Parathyroid adenoma (tissue), 2 donors: ENCODE results near the gene FUT6.

Experiments
- H2AFZ ChIP-seq: fragments of 300-600 bp; sonication (generic); one replicate; pipeline ENCODE4 v1.7.0; 2017; ENCODE audit warnings: antibody characterized with exemption, mild to moderate bottlenecking
- H3K27ac ChIP-seq: fragments of 300-600 bp; sonication (generic); one replicate; pipeline ENCODE4 v1.7.0; 2017
- H3K27me3 ChIP-seq: fragments of 300-600 bp; sonication (generic); one replicate; pipeline ENCODE4 v1.7.0; 2017; ENCODE audit warnings: low read length; ENCODE audit not compliant: control insufficient read depth, insufficient read depth
- H3K36me3 ChIP-seq: fragments of 300-600 bp; sonication (generic); one replicate; pipeline ENCODE4 v1.7.0; 2017; ENCODE audit warnings: low read length; ENCODE audit not compliant: control insufficient read depth, insufficient read depth
- H3K4me1 ChIP-seq: fragments of 300-600 bp; sonication (generic); one replicate; pipeline ENCODE4 v1.7.0; 2017; ENCODE audit warnings: control low read depth
- H3K4me2 ChIP-seq: fragments of 300-600 bp; sonication (generic); one replicate; pipeline ENCODE4 v1.7.0; 2017; ENCODE audit warnings: low read length
- H3K4me3 ChIP-seq: fragments of 300-600 bp; sonication (generic); one replicate; pipeline ENCODE4 v1.7.0; 2017; ENCODE audit warnings: low read depth, low read length
- H3K79me2 ChIP-seq: fragments of 300-600 bp; sonication (generic); one replicate; pipeline ENCODE4 v1.7.0; 2017; ENCODE audit warnings: control low read depth
- H3K9ac ChIP-seq: fragments of 300-600 bp; sonication (generic); one replicate; pipeline ENCODE4 v1.7.0; 2017; ENCODE audit warnings: mild to moderate bottlenecking
- H3K9me3 ChIP-seq: fragments of 300-600 bp; sonication (generic); one replicate; pipeline ENCODE4 v1.7.0; 2017; ENCODE audit warnings: low read length; ENCODE audit not compliant: control insufficient read depth
- TF ChIP-seq, protein P1 (sequence below): fragments of 300-600 bp; sonication (generic); IDR thresholded peaks from one replicate; pipeline ENCODE4 v1.7.0; 2017; ENCODE audit warnings: antibody characterized with exemption, mild to moderate bottlenecking
- donor health status: primary hyperparathyroidism.

Gene FUT6

DNA sequence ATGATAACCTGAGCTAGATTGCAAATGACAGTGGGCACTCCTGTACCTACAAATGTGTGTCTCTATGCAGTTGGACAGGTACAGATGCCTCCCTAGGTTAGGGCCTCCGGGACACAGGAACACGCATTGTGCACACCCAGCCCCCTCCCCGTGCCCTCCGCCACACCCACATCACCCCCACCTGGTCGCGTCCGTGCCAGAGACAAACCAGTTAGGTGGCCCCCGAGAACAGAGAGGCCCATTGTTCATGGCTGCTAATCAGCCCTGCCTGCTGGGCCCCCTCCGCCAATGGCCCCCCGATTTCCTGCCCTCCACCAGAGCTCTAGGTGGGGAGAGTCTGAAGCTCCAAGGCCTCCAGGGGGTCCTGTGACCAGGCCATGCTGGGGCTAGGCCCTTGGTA is 20.9 kb downstream of the FUT6 start:
- no peaks in the 10 kb centered on the region for H3K4me1 ChIP-seq
- no peak overlapping the region for H3K4me2 ChIP-seq
- no peak overlapping the region for H3K4me3 ChIP-seq
- no peaks in the 10 kb centered on the region for H3K27me3 ChIP-seq
- H3K79me2 ChIP-seq, result no peaks in the 10 kb centered on the region
- H3K9ac ChIP-seq, result no peak overlapping the region
- H3K36me3 ChIP-seq, result no peaks in the 10 kb centered on the region
- no peak overlapping the region for H3K27ac ChIP-seq
- TF ChIP-seq, protein P1, sequence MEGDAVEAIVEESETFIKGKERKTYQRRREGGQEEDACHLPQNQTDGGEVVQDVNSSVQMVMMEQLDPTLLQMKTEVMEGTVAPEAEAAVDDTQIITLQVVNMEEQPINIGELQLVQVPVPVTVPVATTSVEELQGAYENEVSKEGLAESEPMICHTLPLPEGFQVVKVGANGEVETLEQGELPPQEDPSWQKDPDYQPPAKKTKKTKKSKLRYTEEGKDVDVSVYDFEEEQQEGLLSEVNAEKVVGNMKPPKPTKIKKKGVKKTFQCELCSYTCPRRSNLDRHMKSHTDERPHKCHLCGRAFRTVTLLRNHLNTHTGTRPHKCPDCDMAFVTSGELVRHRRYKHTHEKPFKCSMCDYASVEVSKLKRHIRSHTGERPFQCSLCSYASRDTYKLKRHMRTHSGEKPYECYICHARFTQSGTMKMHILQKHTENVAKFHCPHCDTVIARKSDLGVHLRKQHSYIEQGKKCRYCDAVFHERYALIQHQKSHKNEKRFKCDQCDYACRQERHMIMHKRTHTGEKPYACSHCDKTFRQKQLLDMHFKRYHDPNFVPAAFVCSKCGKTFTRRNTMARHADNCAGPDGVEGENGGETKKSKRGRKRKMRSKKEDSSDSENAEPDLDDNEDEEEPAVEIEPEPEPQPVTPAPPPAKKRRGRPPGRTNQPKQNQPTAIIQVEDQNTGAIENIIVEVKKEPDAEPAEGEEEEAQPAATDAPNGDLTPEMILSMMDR, result no peak
- no peaks in the 10 kb centered on the region for H3K9me3 ChIP-seq
- H2AFZ ChIP-seq, result no peak overlapping the region

DNA sequence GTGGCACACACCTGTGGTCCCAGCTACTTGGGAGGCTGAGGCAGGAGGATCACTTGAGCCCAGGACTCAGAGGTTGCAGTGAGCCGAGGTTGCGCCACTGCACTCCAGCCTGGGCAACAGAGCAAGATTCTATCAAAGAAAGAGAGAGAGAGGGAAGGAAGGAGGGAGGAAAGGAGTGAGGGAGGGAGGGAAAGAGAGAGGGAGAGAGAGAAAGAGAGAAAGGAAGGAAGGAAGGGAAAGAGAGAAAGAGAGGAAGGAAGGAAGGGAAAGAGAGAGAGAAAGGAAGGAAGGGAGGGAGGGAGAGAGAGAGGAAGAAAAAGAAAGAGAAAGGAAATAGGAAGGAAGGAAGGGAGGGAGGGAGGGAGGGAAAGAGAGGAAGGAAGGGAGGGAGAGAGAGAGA is 22.3 kb downstream of the FUT6 start:
- TF ChIP-seq, protein P1, result no peak
- no peak overlapping the region for H3K9ac ChIP-seq
- no peaks in the 10 kb centered on the region for H3K4me1 ChIP-seq
- H2AFZ ChIP-seq, result no peak overlapping the region
- H3K79me2 ChIP-seq, result no peaks in the 10 kb centered on the region
- no peak overlapping the region for H3K4me3 ChIP-seq
- H3K27ac ChIP-seq, result no peak overlapping the region
- no peaks in the 10 kb centered on the region for H3K27me3 ChIP-seq
- no peaks in the 10 kb centered on the region for H3K36me3 ChIP-seq
- H3K9me3 ChIP-seq, result no peaks in the 10 kb centered on the region
- no peak overlapping the region for H3K4me2 ChIP-seq

- no peak overlapping the region for H3K9ac ChIP-seq
- H3K4me1 ChIP-seq, result no peaks in the 10 kb centered on the region
- no peak overlapping the region for H2AFZ ChIP-seq
- TF ChIP-seq, protein P1, result no peak
- no peaks in the 10 kb centered on the region for H3K36me3 ChIP-seq
- no peaks in the 10 kb centered on the region for H3K9me3 ChIP-seq
- no peaks in the 10 kb centered on the region for H3K79me2 ChIP-seq
- no peak overlapping the region for H3K27ac ChIP-seq
- no peaks in the 10 kb centered on the region for H3K27me3 ChIP-seq
- no peak overlapping the region for H3K4me2 ChIP-seq
- no peak overlapping the region for H3K4me3 ChIP-seq
These were observed 24.7 kb downstream of the FUT6 start for GRCh38 chr19:5814852-5815246.

- no peaks in the 10 kb centered on the region for H3K9me3 ChIP-seq
- H3K36me3 ChIP-seq, result no peaks in the 10 kb centered on the region
- H3K9ac ChIP-seq, result no peak overlapping the region
- no peaks in the 10 kb centered on the region for H3K27me3 ChIP-seq
- H3K79me2 ChIP-seq, result no peaks in the 10 kb centered on the region
- H3K4me3 ChIP-seq, result no peak overlapping the region
- no peaks in the 10 kb centered on the region for H3K4me1 ChIP-seq
- H3K4me2 ChIP-seq, result no peak overlapping the region
- no peak overlapping the region for H2AFZ ChIP-seq
- TF ChIP-seq, protein P1, result no peak
- H3K27ac ChIP-seq, result no peak overlapping the region
These were observed 25.2 kb downstream of the FUT6 start for GRCh38 chr19:5814123-5814851.

- H3K4me1 ChIP-seq, result no peaks in the 10 kb centered on the region
- H3K36me3 ChIP-seq, result no peaks in the 10 kb centered on the region
- no peaks in the 10 kb centered on the region for H3K27me3 ChIP-seq
- no peak overlapping the region for H3K9ac ChIP-seq
- H2AFZ ChIP-seq, result no peak overlapping the region
- no peak overlapping the region for H3K4me2 ChIP-seq
- no peak overlapping the region for H3K27ac ChIP-seq
- no peaks in the 10 kb centered on the region for H3K9me3 ChIP-seq
- H3K4me3 ChIP-seq, result no peak overlapping the region
- no peaks in the 10 kb centered on the region for H3K79me2 ChIP-seq
- TF ChIP-seq, protein P1, result no peak
These were observed 28.4 kb downstream of the FUT6 start for GRCh38 chr19:5811117-5811516.
